Measurements from ENCODE around the gene KCNC4. TPM values are rescaled to one million over a fixed set of nuclear protein-coding genes. Genes with fewer than 3 reads are reported as not detected.

Gene KCNC4
- total RNA-seq, 2 experiments from 2014 or later: 4.8 to 9.6 TPM

DNA sequence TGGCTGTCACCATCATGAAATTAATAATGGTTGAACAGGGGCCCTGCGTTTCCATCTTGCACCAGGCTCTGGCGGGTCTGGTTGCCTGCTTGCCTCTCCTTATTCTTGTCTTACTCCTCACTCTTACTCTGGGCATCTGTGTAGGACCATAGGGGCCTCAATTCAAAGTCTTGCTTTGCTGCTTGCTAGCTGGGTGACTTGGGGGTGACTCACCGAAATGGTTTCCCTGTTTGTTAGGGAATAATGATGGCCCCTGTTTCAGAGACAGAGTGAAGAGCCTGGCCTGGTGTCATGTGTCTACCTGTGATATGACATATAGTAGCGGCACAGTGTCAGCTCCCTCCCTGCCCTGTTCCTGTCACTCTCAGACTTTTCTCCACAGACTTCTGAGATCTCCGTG is 24.6 kb downstream of the KCNC4 start:
- Mint-ChIP-seq H3K27me3 (no peaks in the 10 kb centered on the region), H3K9me3 (ENCODE audit: low read depth) (no peaks in the 10 kb centered on the region), H3K4me1 (peaks cover 21% of the 10 kb centered on the region), H3K4me3 (no peak overlapping the region), H3K36me3 (no peaks in the 10 kb centered on the region), H3K27ac (no peak overlapping the region)
- ATAC-seq (no peak), DNase-seq (no peak)
- CTCF ChIA-PET: no interaction called here

GRCh38 chr1:110235181-110235833 is 25.2 kb downstream of the KCNC4 start:
- no peak for DNase-seq
- H3K27ac Mint-ChIP-seq: peak overlapping the region; percentile 57
- no peaks in the 10 kb centered on the region for H3K27me3 Mint-ChIP-seq
- CTCF ChIA-PET: interaction anchor here (1.2 kb wide), 1 partner anchor 28 kb away, joined by 4 read pairs; no protein-coding TSS in a partner anchor
- H3K36me3 Mint-ChIP-seq: no peaks in the 10 kb centered on the region
- H3K4me3 Mint-ChIP-seq: no peak overlapping the region
- no peak for ATAC-seq
- H3K9me3 Mint-ChIP-seq (ENCODE audit: low read depth): no peaks in the 10 kb centered on the region
- peaks cover 23% of the 10 kb centered on the region for H3K4me1 Mint-ChIP-seq

- no peaks in the 10 kb centered on the region for H3K27me3 Mint-ChIP-seq
- peak overlapping the region; percentile 57 for H3K27ac Mint-ChIP-seq
- no peaks in the 10 kb centered on the region for H3K36me3 Mint-ChIP-seq
- CTCF ChIA-PET: interaction anchor here (1.0 to 1.2 kb wide), 3 partner anchors 27 to 35 kb away, joined by 3 to 4 read pairs (median 4); no protein-coding TSS in a partner anchor
- H3K9me3 Mint-ChIP-seq (ENCODE audit: low read depth): no peaks in the 10 kb centered on the region
- no peak overlapping the region for H3K4me3 Mint-ChIP-seq
- peak; percentile 76 for ATAC-seq
- peak; percentile 49 for DNase-seq
- H3K4me1 Mint-ChIP-seq: peaks cover 23% of the 10 kb centered on the region
These were observed 25.9 kb downstream of the KCNC4 start for GRCh38 chr1:110235834-110236682.

GRCh38 chr1:110237386-110238152 is 27.5 kb downstream of the KCNC4 start:
- no peaks in the 10 kb centered on the region for H3K36me3 Mint-ChIP-seq
- DNase-seq: no peak
- H3K9me3 Mint-ChIP-seq (ENCODE audit: low read depth): no peaks in the 10 kb centered on the region
- no peaks in the 10 kb centered on the region for H3K27me3 Mint-ChIP-seq
- H3K4me3 Mint-ChIP-seq: no peak overlapping the region
- CTCF ChIA-PET: interaction anchor here (1.0 to 2.0 kb wide), 4 partner anchors 29 to 258 kb away, joined by 3 to 4 read pairs (median 4); no protein-coding TSS in a partner anchor
- H3K27ac Mint-ChIP-seq: no peak overlapping the region
- no peak for ATAC-seq
- H3K4me1 Mint-ChIP-seq: peaks cover 23% of the 10 kb centered on the region

- no peak overlapping the region for H3K27ac Mint-ChIP-seq
- H3K27me3 Mint-ChIP-seq: no peaks in the 10 kb centered on the region
- peaks cover 21% of the 10 kb centered on the region for H3K4me1 Mint-ChIP-seq
- H3K4me3 Mint-ChIP-seq: no peak overlapping the region
- CTCF ChIA-PET: interaction anchor here (1.2 to 1.7 kb wide), 2 partner anchors 32 to 73 kb away, joined by 4 to 5 read pairs; no protein-coding TSS in a partner anchor
- H3K36me3 Mint-ChIP-seq: no peaks in the 10 kb centered on the region
- DNase-seq (no peak), ATAC-seq (no peak)
- H3K9me3 Mint-ChIP-seq (ENCODE audit: low read depth): no peaks in the 10 kb centered on the region
These were observed 29.6 kb downstream of the KCNC4 start for GRCh38 chr1:110239441-110240430.

DNA sequence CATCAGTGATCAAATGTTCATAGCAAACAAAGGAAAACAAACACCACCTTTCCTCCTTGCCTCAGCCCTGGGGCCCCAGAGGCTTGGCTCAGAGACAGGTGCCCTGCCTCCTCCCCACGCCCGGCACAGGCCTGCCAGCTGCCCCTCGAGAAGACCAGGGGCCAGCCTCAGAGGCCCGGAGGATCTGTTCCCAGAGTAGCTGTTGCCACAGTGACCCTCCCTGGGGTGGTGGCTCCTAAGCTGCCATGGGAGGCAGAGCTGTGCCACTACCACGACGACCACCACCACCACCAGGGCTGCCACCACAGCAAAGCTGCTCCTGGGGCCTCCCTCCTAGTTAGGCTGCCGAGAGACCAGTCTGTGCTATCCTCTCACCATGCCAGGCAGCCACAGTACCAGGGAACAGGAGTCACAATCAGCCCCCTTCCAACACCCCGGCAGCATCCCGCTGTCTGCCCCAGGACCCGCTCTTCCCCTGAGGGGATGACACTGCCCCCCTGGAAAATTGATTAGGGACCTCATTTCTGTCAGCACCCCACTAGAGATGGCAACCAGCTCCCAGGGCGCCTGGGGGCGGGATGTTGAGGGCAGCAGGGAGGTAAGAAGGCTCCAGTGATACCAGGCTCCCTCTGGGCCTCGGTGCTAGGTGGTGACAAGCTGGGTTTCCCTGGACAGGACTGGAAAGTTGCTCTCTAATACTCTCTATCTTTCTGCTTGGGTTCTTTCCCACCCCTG is 30.5 kb downstream of the KCNC4 start:
- DNase-seq (no peak), ATAC-seq (no peak)
- H3K27ac Mint-ChIP-seq: no peak overlapping the region
- no peak overlapping the region for H3K4me3 Mint-ChIP-seq
- no peaks in the 10 kb centered on the region for H3K9me3 Mint-ChIP-seq (ENCODE audit: low read depth)
- H3K4me1 Mint-ChIP-seq: peaks cover 13% of the 10 kb centered on the region
- H3K27me3 Mint-ChIP-seq: no peaks in the 10 kb centered on the region
- no peaks in the 10 kb centered on the region for H3K36me3 Mint-ChIP-seq
- CTCF ChIA-PET: interaction anchor here (0.6 to 1.7 kb wide), 3 partner anchors 33 to 200 kb away, joined by 3 to 4 read pairs (median 3); no protein-coding TSS in a partner anchor

DNA sequence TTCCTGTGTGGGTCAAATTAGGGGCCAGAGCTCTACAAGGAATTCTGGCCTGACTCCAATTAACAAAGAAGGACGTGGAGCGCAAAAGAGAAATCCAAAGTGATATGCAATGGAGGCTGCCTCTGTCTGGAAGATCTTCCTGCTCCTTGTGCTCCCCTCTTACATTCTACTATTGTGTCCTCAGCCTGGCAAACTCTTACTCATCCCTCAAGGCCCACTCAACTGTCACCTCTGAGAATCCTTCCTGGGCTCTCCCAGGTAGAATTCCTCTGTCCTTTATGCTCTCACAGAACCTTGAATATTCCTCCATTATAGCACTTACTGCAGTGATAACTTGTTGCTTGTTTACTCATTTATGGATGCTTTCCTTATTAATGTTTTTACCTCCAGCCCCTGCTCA is 31.4 kb downstream of the KCNC4 start:
- Mint-ChIP-seq H3K4me1 (peaks cover 5% of the 10 kb centered on the region), H3K27me3 (no peaks in the 10 kb centered on the region), H3K9me3 (ENCODE audit: low read depth) (no peaks in the 10 kb centered on the region), H3K4me3 (no peak overlapping the region), H3K36me3 (no peaks in the 10 kb centered on the region), H3K27ac (no peak overlapping the region)
- no peak for DNase-seq
- ATAC-seq: no peak
- CTCF ChIA-PET: interaction anchor here (1.1 to 1.7 kb wide), 3 partner anchors 34 to 254 kb away, joined by 3 to 4 read pairs (median 3); no protein-coding TSS in a partner anchor

- no peak for DNase-seq
- no peaks in the 10 kb centered on the region for H3K9me3 Mint-ChIP-seq (ENCODE audit: low read depth)
- H3K27ac Mint-ChIP-seq: no peak overlapping the region
- no peak overlapping the region for H3K4me3 Mint-ChIP-seq
- peaks cover 3% of the 10 kb centered on the region for H3K4me1 Mint-ChIP-seq
- ATAC-seq: no peak
- no peaks in the 10 kb centered on the region for H3K27me3 Mint-ChIP-seq
- no peaks in the 10 kb centered on the region for H3K36me3 Mint-ChIP-seq
- CTCF ChIA-PET: interaction anchor here (1.1 kb wide), 1 partner anchor 254 kb away, joined by 3 read pairs; no protein-coding TSS in a partner anchor
These were observed 31.9 kb downstream of the KCNC4 start for GRCh38 chr1:110242062-110242461.

DNA sequence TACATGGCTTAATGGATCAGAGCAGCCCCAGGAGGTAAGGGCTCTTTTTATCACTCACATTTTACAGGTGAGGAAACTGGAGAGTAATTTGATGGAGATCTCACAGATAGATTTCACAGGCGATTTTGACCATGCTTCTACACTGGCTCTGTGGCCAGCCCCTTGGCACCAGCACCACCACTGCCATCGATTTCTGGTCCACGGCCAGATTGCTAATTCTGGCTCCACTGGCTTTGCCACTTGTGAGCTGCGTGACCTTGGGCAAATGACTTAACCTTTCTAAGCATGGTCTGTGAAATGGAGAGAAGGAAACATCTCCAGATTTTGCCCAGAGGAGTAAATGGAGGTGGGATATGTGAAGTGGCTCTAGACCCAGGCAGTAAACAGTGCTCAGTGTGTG is 32.6 kb downstream of the KCNC4 start:
- H3K9me3 Mint-ChIP-seq (ENCODE audit: low read depth): no peaks in the 10 kb centered on the region

DNA sequence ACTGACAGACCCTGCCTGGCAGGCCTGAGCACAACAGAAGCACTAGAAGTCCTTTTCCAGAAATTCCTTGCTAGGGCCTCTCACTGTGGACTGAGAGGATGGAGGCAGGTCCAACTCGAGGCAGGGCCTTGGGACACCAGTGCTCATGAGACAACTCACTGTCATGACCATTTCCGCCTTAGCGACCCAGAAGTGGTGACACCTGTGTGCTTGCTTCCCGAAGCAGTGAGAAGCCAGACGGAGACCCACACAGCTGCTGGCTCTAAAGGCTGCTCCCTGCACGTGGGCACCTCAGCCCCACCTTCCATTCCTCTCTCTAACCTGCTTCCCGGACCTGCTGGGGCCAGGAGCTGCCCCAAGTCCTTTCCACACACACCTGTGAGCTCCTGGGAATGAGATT is 33.0 kb downstream of the KCNC4 start:
- H3K4me1 Mint-ChIP-seq: peaks cover 3% of the 10 kb centered on the region
- H3K27ac Mint-ChIP-seq: no peak overlapping the region
- no peaks in the 10 kb centered on the region for H3K9me3 Mint-ChIP-seq (ENCODE audit: low read depth)
- DNase-seq (no peak), ATAC-seq (no peak)
- no peaks in the 10 kb centered on the region for H3K27me3 Mint-ChIP-seq
- H3K36me3 Mint-ChIP-seq: no peaks in the 10 kb centered on the region
- CTCF ChIA-PET: no interaction called here
- H3K4me3 Mint-ChIP-seq: no peak overlapping the region

More for the DNA sequence above, 32.6 kb downstream of the KCNC4 start:
- Mint-ChIP-seq H3K4me1 (peaks cover 3% of the 10 kb centered on the region), H3K4me3 (no peak overlapping the region), H3K27me3 (no peaks in the 10 kb centered on the region), H3K36me3 (no peaks in the 10 kb centered on the region), H3K27ac (no peak overlapping the region)
- no peak for ATAC-seq
- CTCF ChIA-PET: no interaction called here
- no peak for DNase-seq

DNA sequence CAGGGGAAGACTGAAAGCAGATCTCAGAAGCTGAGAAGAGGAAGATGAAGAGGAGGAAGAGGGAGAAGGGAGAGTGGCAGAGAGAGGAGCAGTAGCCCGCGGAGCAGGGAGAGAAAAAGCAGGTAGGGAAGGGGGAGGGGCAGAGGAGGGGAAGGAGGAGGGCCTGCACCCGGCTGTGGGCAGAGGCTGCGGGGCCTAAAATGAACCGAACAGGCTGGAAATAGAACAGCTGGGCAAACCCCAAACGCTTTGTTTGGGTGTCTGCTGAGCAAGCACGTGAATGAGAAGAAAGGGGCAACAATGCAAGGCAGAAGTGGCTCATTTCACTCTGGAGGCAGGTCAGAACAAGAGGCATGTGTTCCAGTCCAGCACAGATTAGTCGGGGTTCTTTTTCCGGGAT is 33.5 kb downstream of the KCNC4 start:
- Mint-ChIP-seq H3K27me3 (no peaks in the 10 kb centered on the region), H3K27ac (no peak overlapping the region), H3K4me3 (no peak overlapping the region), H3K4me1 (peaks cover 3% of the 10 kb centered on the region), H3K9me3 (ENCODE audit: low read depth) (no peaks in the 10 kb centered on the region), H3K36me3 (no peaks in the 10 kb centered on the region)
- CTCF ChIA-PET: no interaction called here
- DNase-seq (no peak), ATAC-seq (no peak)

Measured in activated CD8-positive, alpha-beta memory T cell treated with anti-CD3 and anti-CD28 coated beads, Interleukin-2, amount 10 ng/mL, durations not matched to agents 7 days and 5 days (primary cell).